Breast epithelium (tissue), 3 donors: ENCODE results near the gene EFNA1.

Experiments used
- POLR2AphosphoS5 ChIP-seq, 3 donors: sonication (generic); formaldehyde crosslinking; IDR thresholded peaks; one replicate each; pipeline ENCODE4 v1.6.1; 2017; ENCODE audit warnings: antibody characterized with exemption in 3 of 3
- TF ChIP-seq, protein P1 (sequence below), 3 donors: fragments of 450-650 bp; IDR thresholded peaks; one replicate each; pipeline ENCODE4 v1.5.1; 2016 to 2017; ENCODE audit warnings: antibody characterized with exemption in 3 of 3, mild to moderate bottlenecking in 3 of 3, moderate library complexity in 3 of 3

DNA sequence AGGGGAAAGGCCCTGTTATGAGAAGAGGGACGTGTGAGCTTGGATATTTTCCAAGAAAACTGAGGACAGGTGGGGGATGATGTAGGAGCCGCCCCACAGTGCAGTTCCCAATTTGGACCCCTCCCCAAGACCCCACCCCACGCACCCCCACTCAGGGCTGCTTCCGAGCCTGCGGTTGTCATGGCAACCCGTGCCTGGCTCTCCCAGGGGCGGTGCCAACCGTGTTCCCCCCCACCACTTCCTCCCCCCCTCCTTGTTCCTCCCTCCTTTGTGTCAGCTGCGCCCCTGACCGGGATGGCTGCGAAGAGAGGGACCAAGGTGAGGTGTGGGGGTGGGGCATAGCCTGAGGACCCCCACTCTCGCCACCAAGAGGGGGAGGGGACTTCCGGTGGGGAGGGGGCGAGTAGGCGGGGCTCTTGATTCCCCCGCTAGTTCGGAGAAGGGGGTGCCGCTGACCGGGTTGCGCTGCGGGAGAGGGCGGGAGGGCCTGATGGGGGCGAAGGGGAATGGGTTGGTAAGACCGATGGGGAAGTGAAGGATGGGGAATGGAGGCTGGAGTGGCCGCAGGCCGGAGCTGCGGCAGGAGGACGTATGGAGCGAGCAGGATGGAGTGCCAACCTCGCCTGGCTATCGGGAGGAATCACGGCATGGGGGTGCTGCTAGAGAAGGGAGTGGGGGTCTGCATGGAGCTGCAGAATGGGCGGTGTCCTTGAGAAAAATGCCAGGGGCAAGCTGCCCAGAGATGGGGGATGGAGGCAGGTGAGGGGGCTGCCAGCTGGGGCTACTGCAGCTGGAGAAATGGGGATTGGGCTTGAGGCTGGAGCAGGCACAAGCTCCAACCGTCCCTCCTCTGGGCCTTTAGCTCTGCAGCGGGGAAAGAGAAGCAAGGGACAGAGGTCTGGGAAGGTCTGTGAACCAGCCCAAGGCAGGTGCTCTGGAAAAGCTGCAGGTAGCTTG is 46.9 kb downstream of the EFNA1 start:
- TF ChIP-seq, protein P1, sequence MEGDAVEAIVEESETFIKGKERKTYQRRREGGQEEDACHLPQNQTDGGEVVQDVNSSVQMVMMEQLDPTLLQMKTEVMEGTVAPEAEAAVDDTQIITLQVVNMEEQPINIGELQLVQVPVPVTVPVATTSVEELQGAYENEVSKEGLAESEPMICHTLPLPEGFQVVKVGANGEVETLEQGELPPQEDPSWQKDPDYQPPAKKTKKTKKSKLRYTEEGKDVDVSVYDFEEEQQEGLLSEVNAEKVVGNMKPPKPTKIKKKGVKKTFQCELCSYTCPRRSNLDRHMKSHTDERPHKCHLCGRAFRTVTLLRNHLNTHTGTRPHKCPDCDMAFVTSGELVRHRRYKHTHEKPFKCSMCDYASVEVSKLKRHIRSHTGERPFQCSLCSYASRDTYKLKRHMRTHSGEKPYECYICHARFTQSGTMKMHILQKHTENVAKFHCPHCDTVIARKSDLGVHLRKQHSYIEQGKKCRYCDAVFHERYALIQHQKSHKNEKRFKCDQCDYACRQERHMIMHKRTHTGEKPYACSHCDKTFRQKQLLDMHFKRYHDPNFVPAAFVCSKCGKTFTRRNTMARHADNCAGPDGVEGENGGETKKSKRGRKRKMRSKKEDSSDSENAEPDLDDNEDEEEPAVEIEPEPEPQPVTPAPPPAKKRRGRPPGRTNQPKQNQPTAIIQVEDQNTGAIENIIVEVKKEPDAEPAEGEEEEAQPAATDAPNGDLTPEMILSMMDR (IDR thresholded peaks at IDR 0.05) = no peak
- TF ChIP-seq POLR2AphosphoS5 (IDR thresholded peaks at IDR 0.05) = no peak
